Prostate gland (tissue), 2 donors: ENCODE measurements around the gene PDE10A.

ENCODE experiments used
- POLR2A ChIP-seq: fragments of 450-650 bp; IDR thresholded peaks from one replicate; pipeline ENCODE4 v1.6.1; 2016; ENCODE audit warnings: antibody characterized with exemption, mild to moderate bottlenecking
- TF ChIP-seq, protein P1 (sequence below), 4 experiments: fragments of 200-600 bp in 2 of 4; fragments of 450-650 bp in 2 of 4; sonication (generic) in 2 of 4; IDR thresholded peaks; 1 replicate in 3 of 4; 2 replicates in 1 of 4; pipeline ENCODE4 v1.5.1; 2016 to 2019; ENCODE audit warnings: antibody characterized with exemption in 4 of 4, mild to moderate bottlenecking in 2 of 4, moderate library complexity in 2 of 4

DNA sequence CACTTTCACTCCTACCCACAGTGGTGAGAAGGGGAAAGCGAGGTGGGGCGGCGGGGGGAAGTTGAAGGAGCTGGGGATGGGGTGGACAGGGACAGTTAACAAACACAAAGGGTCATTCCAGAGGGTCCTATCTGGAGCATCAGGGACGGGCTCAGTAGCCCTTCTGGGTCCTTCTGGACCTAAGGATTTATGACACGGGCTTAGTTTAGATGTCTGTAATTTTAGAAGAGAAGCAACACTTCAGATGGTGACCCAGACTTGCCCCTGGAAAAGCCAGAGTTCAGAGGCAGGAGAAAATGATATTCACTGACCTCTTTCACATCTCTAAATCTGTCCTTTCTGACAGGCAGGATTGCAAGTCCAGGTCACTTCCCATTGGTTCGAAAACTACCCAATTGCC lies 36.3 kb downstream of the PDE10A start:
- no peak for TF ChIP-seq POLR2A
- TF ChIP-seq, protein P1, sequence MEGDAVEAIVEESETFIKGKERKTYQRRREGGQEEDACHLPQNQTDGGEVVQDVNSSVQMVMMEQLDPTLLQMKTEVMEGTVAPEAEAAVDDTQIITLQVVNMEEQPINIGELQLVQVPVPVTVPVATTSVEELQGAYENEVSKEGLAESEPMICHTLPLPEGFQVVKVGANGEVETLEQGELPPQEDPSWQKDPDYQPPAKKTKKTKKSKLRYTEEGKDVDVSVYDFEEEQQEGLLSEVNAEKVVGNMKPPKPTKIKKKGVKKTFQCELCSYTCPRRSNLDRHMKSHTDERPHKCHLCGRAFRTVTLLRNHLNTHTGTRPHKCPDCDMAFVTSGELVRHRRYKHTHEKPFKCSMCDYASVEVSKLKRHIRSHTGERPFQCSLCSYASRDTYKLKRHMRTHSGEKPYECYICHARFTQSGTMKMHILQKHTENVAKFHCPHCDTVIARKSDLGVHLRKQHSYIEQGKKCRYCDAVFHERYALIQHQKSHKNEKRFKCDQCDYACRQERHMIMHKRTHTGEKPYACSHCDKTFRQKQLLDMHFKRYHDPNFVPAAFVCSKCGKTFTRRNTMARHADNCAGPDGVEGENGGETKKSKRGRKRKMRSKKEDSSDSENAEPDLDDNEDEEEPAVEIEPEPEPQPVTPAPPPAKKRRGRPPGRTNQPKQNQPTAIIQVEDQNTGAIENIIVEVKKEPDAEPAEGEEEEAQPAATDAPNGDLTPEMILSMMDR (IDR thresholded peaks at IDR 0.05): no peak
